Neuronal stem cell (in vitro differentiated cells): ENCODE measurements around the gene EML4.

Experiments
- DNase-seq: peaks from one replicate; pipeline ENCODE4 v3.0.0-alpha.2; 2013; ENCODE audit warnings: low spot score
- H2AFZ ChIP-seq: one replicate; pipeline ENCODE4 v1.6.1; 2013; ENCODE audit warnings: mild to moderate bottlenecking, low read length, inconsistent platforms
- H2AK5ac ChIP-seq: 2 replicates; pipeline ENCODE4 v1.6.1; 2013; ENCODE audit warnings: low read depth, mild to moderate bottlenecking, inconsistent platforms, low read length, moderate library complexity, mixed read lengths
- H2BK120ac ChIP-seq: 2 replicates; pipeline ENCODE4 v1.6.1; 2013; ENCODE audit warnings: low read depth, mild to moderate bottlenecking, inconsistent platforms, low read length, moderate library complexity, mixed read lengths
- H2BK12ac ChIP-seq: one replicate; pipeline ENCODE4 v1.6.1; 2013; ENCODE audit warnings: low read length, inconsistent platforms
- H2BK15ac ChIP-seq: 2 replicates; pipeline ENCODE4 v1.6.1; 2013; ENCODE audit warnings: mild to moderate bottlenecking, low read length, inconsistent platforms, mixed read lengths
- H2BK5ac ChIP-seq: one replicate; pipeline ENCODE4 v1.6.1; 2013; ENCODE audit warnings: inconsistent platforms, mild to moderate bottlenecking, low read length, moderate library complexity
- H3K14ac ChIP-seq: one replicate; pipeline ENCODE4 v1.6.1; 2013; ENCODE audit warnings: low read length, inconsistent platforms
- H3K18ac ChIP-seq: 2 replicates; pipeline ENCODE4 v1.6.1; 2013; ENCODE audit warnings: low read length, inconsistent platforms
- H3K23ac ChIP-seq: 2 replicates; pipeline ENCODE4 v1.6.1; 2013; ENCODE audit warnings: low read depth, mild to moderate bottlenecking, mixed read lengths, low read length, inconsistent platforms; ENCODE audit not compliant: poor library complexity
- H3K27ac ChIP-seq: replicated peaks from 3 replicates; pipeline ENCODE4 v1.5.1; 2013; ENCODE audit warnings: low read length, inconsistent platforms
- H3K27me3 ChIP-seq, 3 experiments: 2 replicates each; pipeline ENCODE4 v1.6.1; 2013; ENCODE audit warnings: low read length in 3 of 3, mild to moderate bottlenecking in 2 of 3, inconsistent platforms in 1 of 3, low read depth in 1 of 3, mixed read lengths in 1 of 3, moderate library complexity in 1 of 3; ENCODE audit not compliant: control insufficient read depth in 3 of 3, insufficient read depth in 3 of 3
- H3K36me3 ChIP-seq, 2 donors: replicated peaks in 1 of 2; 2 replicates each; pipeline ENCODE4 v1.6.1; 2013; ENCODE audit warnings: low read length in 2 of 2; ENCODE audit not compliant: control insufficient read depth in 2 of 2, insufficient read depth in 2 of 2
- H3K4ac ChIP-seq: 2 replicates; pipeline ENCODE4 v1.6.1; 2013; ENCODE audit warnings: inconsistent platforms, mild to moderate bottlenecking, low read length, moderate library complexity
- H3K4me1 ChIP-seq, 2 donors: 1 replicate in 1 of 2; 2 replicates in 1 of 2; pipeline ENCODE4 v1.6.1; 2013; ENCODE audit warnings: low read length in 2 of 2, low read depth in 1 of 2; ENCODE audit not compliant: control insufficient read depth in 2 of 2, insufficient read depth in 1 of 2
- H3K4me2 ChIP-seq: one replicate; pipeline ENCODE4 v1.6.1; 2013; ENCODE audit warnings: mild to moderate bottlenecking, low read length, inconsistent platforms; ENCODE audit not compliant: insufficient read depth, poor library complexity, severe bottlenecking
- H3K4me3 ChIP-seq, 2 donors: 2 replicates each; pipeline ENCODE4 v1.5.1; 2013; ENCODE audit warnings: low read length in 2 of 2, mild to moderate bottlenecking in 2 of 2, inconsistent platforms in 1 of 2, moderate library complexity in 1 of 2
- H3K79me1 ChIP-seq: one replicate; pipeline ENCODE4 v1.6.1; 2013; ENCODE audit warnings: low read depth, mild to moderate bottlenecking, inconsistent platforms, low read length, moderate library complexity
- H3K9ac ChIP-seq: one replicate; pipeline ENCODE4 v1.6.1; 2013; ENCODE audit warnings: mild to moderate bottlenecking, low read depth, low read length, inconsistent platforms; ENCODE audit not compliant: poor library complexity
- H3K9me3 ChIP-seq, 2 donors: replicated peaks in 1 of 2; 2 replicates each; pipeline versions ENCODE3 to v1.6.1; 2013; ENCODE audit warnings: low read length in 2 of 2, mild to moderate bottlenecking in 2 of 2, inconsistent platforms in 1 of 2, low read depth in 1 of 2, mixed read lengths in 1 of 2, moderate library complexity in 1 of 2; ENCODE audit not compliant: control insufficient read depth in 2 of 2, insufficient read depth in 1 of 2
- H4K8ac ChIP-seq: one replicate; pipeline ENCODE4 v1.6.1; 2013; ENCODE audit warnings: low read depth, mild to moderate bottlenecking, inconsistent platforms, low read length, moderate library complexity
- H4K91ac ChIP-seq: one replicate; pipeline ENCODE4 v1.6.1; 2013; ENCODE audit warnings: low read length, low read depth, mild to moderate bottlenecking, inconsistent platforms; ENCODE audit not compliant: poor library complexity
- WGBS, 2 donors: extraction: QIAGEN DNeasy Blood & Tissue Kit; methylation state at CpG; one replicate each; pipeline ENCODE4 v1.1.7; 2013; ENCODE audit warnings: missing lambda C conversion rate in 2 of 2, mixed read lengths in 1 of 2; ENCODE audit not compliant: insufficient read length in 2 of 2, insufficient replicate concordance in 1 of 2; ENCODE audit errors: extremely low coverage in 2 of 2; 5-methylcytosine and 5-hydroxymethylcytosine counted together

EML4 gene

DNA sequence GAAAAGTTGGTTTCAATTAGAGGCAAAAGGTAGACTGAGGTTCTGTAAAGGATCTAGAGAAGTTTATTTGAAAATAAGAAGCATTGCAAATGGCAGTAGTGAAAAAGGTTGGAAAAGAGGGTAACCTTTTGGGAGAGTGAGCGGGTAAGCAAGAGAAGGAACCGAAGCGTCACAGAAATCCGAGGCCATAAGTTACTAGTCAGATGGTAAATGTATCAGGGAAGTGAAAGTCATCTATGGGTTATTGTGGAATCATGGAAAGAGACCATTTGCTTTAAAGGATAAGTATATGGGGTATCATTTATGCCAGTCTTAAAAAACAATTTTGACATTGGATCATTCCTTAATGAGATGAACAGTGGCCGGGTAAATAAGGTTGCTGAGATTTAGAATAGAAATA, 30.5 kb downstream of the EML4 start:
- no peak for DNase-seq
- H4K8ac ChIP-seq, result no peak overlapping the region
- H4K91ac ChIP-seq, result no peak overlapping the region
- H2AK5ac ChIP-seq, result no peak overlapping the region
- H3K79me1 ChIP-seq, result peaks cover 2% of the 10 kb centered on the region
- peaks cover 0 to 9% of the 10 kb centered on the region in 2 donors for H3K9me3 ChIP-seq
- H3K9ac ChIP-seq, result no peak overlapping the region
- H3K14ac ChIP-seq, result no peak overlapping the region
- H3K4ac ChIP-seq, result no peak overlapping the region
- WGBS, 2 donors, result no CpG with 5 or more reads among the region's 5 CpGs
- H3K4me2 ChIP-seq, result no peak overlapping the region
- H2BK120ac ChIP-seq, result no peak overlapping the region
- no peaks in the 10 kb centered on the region for H3K4me1 ChIP-seq
- no peak overlapping the region for H2BK15ac ChIP-seq
- H3K4me3 ChIP-seq, result no peak overlapping the region
- H2AFZ ChIP-seq, result no peak overlapping the region
- no peak overlapping the region for H3K23ac ChIP-seq
- H2BK12ac ChIP-seq, result no peak overlapping the region
- no peak overlapping the region for H3K18ac ChIP-seq
- no peaks in the 10 kb centered on the region for H3K27me3 ChIP-seq
- no peak overlapping the region for H3K27ac ChIP-seq
- no peak overlapping the region for H2BK5ac ChIP-seq
- no peaks in the 10 kb centered on the region for H3K36me3 ChIP-seq

DNA sequence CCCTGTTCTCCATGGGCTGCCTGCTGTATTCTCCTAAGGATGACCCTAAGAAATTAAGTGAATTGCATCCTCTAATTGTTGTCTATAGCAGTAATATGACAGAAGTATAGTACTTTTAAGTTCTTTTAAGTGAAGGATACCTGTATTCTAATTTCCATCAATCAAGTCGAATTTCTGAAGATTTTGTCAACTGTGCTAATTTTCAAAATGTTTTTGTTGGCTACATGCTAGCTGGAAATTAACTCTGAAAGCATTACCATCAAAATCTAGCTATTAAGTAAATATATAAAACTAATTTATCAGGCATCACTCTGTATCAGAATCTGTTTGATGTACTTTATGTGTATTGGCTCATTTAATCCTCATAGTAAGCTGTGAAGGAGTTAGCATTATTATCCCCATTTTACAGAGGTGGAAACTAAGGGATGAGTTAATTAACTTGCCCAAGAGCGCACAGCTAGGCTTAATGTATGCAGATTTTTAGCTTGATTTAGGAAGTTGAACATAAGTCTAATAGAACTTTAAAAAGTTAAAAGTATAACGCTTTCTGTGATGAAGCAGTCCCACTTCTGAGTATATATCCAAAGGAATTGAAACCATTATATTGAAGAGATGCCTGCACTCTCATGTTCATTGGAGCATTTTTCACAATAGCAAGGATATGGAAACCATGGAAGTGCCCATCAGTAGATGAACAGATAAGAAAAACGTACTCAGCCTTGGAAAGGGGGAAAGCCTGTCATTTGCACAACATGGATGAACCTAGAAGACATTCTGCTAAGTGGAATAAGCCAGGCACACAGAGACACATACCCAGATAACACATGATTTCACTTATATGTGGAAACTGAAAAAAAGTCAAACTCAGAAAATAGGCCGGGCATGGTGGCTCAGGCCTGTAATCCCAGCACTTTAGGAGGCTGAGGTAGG, 32.0 kb downstream of the EML4 start:
- H2BK15ac ChIP-seq, result no peak overlapping the region
- no CpG with 5 or more reads among the region's 5 CpGs for WGBS, 2 donors
- peaks cover 0 to 9% of the 10 kb centered on the region in 2 donors for H3K9me3 ChIP-seq
- H4K91ac ChIP-seq, result no peak overlapping the region
- H3K18ac ChIP-seq, result no peak overlapping the region
- no peaks in the 10 kb centered on the region for H3K27me3 ChIP-seq
- H2BK120ac ChIP-seq, result no peak overlapping the region
- no peak overlapping the region for H2BK12ac ChIP-seq
- H2AFZ ChIP-seq, result no peak overlapping the region
- no peaks in the 10 kb centered on the region for H3K4me1 ChIP-seq
- no peak overlapping the region for H2BK5ac ChIP-seq
- no peaks in the 10 kb centered on the region for H3K36me3 ChIP-seq
- H3K23ac ChIP-seq, result no peak overlapping the region
- no peak overlapping the region for H3K27ac ChIP-seq
- no peak overlapping the region for H2AK5ac ChIP-seq
- H3K79me1 ChIP-seq, result peaks cover 2% of the 10 kb centered on the region
- H3K4me3 ChIP-seq, result no peak overlapping the region
- H3K14ac ChIP-seq, result no peak overlapping the region
- H3K9ac ChIP-seq, result no peak overlapping the region
- H4K8ac ChIP-seq, result no peak overlapping the region
- DNase-seq, result no peak
- H3K4ac ChIP-seq, result no peak overlapping the region
- no peak overlapping the region for H3K4me2 ChIP-seq

DNA sequence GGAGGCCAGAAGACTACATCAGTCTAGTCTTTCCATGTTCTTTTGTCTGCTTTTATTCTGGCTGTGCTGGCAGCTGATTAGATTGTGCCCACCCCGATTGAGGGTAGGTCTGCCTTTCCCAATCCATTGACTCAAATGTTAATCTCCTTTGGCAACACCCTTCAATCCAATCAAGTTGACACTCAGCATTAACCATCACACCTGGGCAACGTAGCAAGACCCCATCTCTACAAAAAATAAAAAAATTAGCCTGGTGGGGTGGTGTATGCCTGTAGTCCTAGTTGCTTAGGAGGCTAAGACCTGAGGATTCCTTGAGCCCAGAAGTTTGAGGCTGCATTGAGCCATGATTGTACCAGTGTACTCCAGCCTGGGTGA, 33.5 kb downstream of the EML4 start:
- H3K9ac ChIP-seq, result no peak overlapping the region
- no peak overlapping the region for H4K91ac ChIP-seq
- DNase-seq, result no peak

DNA sequence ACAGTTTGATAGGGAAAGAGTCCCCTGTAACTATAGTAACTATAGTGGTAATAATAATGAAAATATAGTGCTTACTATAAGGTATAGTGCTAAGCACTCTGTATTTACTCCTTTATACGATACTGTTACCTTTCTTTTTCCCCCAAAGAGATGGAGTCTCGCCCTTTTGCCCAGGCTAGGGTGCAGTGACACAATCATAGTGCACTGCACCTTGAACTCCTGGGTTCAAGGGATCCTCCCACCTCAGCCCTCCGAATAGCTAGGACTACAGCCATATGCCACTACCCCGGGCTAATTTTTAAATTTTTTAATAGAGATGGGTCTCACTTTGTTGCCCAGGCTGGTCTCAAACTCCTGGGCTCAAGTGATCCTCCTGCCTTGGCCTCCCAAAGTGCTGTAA, 34.6 kb downstream of the EML4 start:
- Histone ChIP-seq H2BK120ac (no peak overlapping the region), H3K27ac (no peak overlapping the region), H2AK5ac (no peak overlapping the region), H3K14ac (no peak overlapping the region), H3K9me3 (peaks cover 0 to 4% of the 10 kb centered on the region in 2 donors), H3K18ac (no peak overlapping the region), H4K91ac (no peak overlapping the region), H3K4me2 (no peak overlapping the region), H3K4me3 (no peak overlapping the region), H3K36me3 (no peaks in the 10 kb centered on the region), H2BK12ac (no peak overlapping the region), H2BK5ac (no peak overlapping the region), H2AFZ (no peak overlapping the region), H3K79me1 (no peaks in the 10 kb centered on the region), H3K23ac (no peak overlapping the region), H4K8ac (no peak overlapping the region), H3K4ac (no peak overlapping the region), H3K4me1 (no peaks in the 10 kb centered on the region), H2BK15ac (no peak overlapping the region), H3K9ac (no peak overlapping the region), H3K27me3 (no peaks in the 10 kb centered on the region)
- WGBS, 2 donors, result no CpG with 5 or more reads among the region's 4 CpGs
- no peak for DNase-seq

More for the DNA sequence above, 33.5 kb downstream of the EML4 start:
- no peak overlapping the region for H3K14ac ChIP-seq
- no peak overlapping the region for H4K8ac ChIP-seq
- no peaks in the 10 kb centered on the region for H3K4me1 ChIP-seq
- H3K4me2 ChIP-seq, result no peak overlapping the region
- no peak overlapping the region for H2AK5ac ChIP-seq
- H3K9me3 ChIP-seq, result peaks cover 0 to 7% of the 10 kb centered on the region in 2 donors
- no peak overlapping the region for H2BK120ac ChIP-seq
- H3K27ac ChIP-seq, result no peak overlapping the region
- no CpG with 5 or more reads among the region's 2 CpGs for WGBS, 2 donors
- no peak overlapping the region for H3K18ac ChIP-seq
- H3K23ac ChIP-seq, result no peak overlapping the region
- no peak overlapping the region for H2BK15ac ChIP-seq
- no peak overlapping the region for H2BK12ac ChIP-seq
- H2AFZ ChIP-seq, result no peak overlapping the region
- H3K27me3 ChIP-seq, result no peaks in the 10 kb centered on the region
- no peak overlapping the region for H2BK5ac ChIP-seq
- no peak overlapping the region for H3K4me3 ChIP-seq
- H3K36me3 ChIP-seq, result no peaks in the 10 kb centered on the region
- no peak overlapping the region for H3K4ac ChIP-seq
- H3K79me1 ChIP-seq, result no peaks in the 10 kb centered on the region
